OCI-LY3 (cell line): ENCODE results near the gene TNFRSF4.

Experiments used
- CTCF ChIP-seq: fragments of 200-600, 300-600 bp; sonication (generic); IDR thresholded peaks from 2 replicates; pipeline ENCODE4 v1.5.1; 2014; ENCODE audit warnings: antibody characterized with exemption, low read length, low read depth
- EZH2phosphoT487 ChIP-seq: fragments of 200-600 bp; shearing (Covaris generic); IDR thresholded peaks from 2 replicates; pipeline ENCODE4 v1.6.1; 2018; ENCODE audit warnings: antibody characterized with exemption, mixed run types, low read depth

- TF ChIP-seq CTCF (no peak), EZH2phosphoT487 (no peak)
Measured at GRCh38 chr1:1259540-1259939, 45.6 kb upstream of the TNFRSF4 start.
